Measurements from ENCODE around the gene SAC3D1.

Gene SAC3D1

GRCh38 chr11:65085446-65085845 is 44.4 kb downstream of the SAC3D1 start:
- no peak overlapping the region for H3K9ac ChIP-seq (ENCODE audit: low read length)

DNA sequence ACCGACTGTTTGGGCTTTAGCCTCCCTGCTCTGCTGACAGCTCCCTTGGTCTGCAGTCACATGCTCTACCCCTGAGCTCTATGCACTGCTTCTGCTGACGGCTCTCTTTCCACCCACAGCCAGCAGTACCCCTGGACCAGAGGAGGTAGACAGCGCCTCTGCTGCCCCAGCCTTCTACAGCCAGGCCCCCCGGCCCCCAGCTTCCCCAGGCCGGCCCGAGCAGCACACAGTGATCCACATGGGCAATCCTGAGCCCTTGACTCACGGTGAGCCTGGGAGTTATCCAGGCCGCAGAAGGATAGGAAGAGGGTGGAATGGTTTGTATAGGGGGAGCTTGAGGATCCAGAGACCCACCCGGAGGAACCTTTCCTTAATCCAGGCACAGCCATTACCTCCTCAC is 45.8 kb downstream of the SAC3D1 start:
- Histone ChIP-seq H3K4me1 (ENCODE audit: control insufficient read depth, insufficient read depth, low read length) (peaks cover 18% of the 10 kb centered on the region), H3K9ac (ENCODE audit: low read length) (no peak overlapping the region), H3K27me3 (ENCODE audit: control insufficient read depth, insufficient read depth, low read length) (no peaks in the 10 kb centered on the region), H3K36me3 (ENCODE audit: control insufficient read depth, insufficient read depth, low read length) (no peaks in the 10 kb centered on the region), H3K9me3 (ENCODE audit: control insufficient read depth, low read length) (no peaks in the 10 kb centered on the region), H3K4me3 (ENCODE audit: low read length) (no peak overlapping the region)

More at GRCh38 chr11:65085446-65085845, 44.4 kb downstream of the SAC3D1 start:
- Histone ChIP-seq H3K4me1 (ENCODE audit: control insufficient read depth, insufficient read depth, low read length) (peaks cover 18% of the 10 kb centered on the region), H3K4me3 (ENCODE audit: low read length) (no peak overlapping the region), H3K27me3 (ENCODE audit: control insufficient read depth, insufficient read depth, low read length) (no peaks in the 10 kb centered on the region), H3K9me3 (ENCODE audit: control insufficient read depth, low read length) (no peaks in the 10 kb centered on the region), H3K36me3 (ENCODE audit: control insufficient read depth, insufficient read depth, low read length) (no peaks in the 10 kb centered on the region)

- H3K4me1 ChIP-seq (ENCODE audit: control insufficient read depth, insufficient read depth, low read length) = peaks cover 18% of the 10 kb centered on the region
- H3K36me3 ChIP-seq (ENCODE audit: control insufficient read depth, insufficient read depth, low read length) = no peaks in the 10 kb centered on the region
- no peaks in the 10 kb centered on the region for H3K9me3 ChIP-seq (ENCODE audit: control insufficient read depth, low read length)
- H3K27me3 ChIP-seq (ENCODE audit: control insufficient read depth, insufficient read depth, low read length) = no peaks in the 10 kb centered on the region
- no peak overlapping the region for H3K4me3 ChIP-seq (ENCODE audit: low read length)
- no peak overlapping the region for H3K9ac ChIP-seq (ENCODE audit: low read length)
Observed at GRCh38 chr11:65087216-65087615, 46.2 kb downstream of the SAC3D1 start.

DNA sequence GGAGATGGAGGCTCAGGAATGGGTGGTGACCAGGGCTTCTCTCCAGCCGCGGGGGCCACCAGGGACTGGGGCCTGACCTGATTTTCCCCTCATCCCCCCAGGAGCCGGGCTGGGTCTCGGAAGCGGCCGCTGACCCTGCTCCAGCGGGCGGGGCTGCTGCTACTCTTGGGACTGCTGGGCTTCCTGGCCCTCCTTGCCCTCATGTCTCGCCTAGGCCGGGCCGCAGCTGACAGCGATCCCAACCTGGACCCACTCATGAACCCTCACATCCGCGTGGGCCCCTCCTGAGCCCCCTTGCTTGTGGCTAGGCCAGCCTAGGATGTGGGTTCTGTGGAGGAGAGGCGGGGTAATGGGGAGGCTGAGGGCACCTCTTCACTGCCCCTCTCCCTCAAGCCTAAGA is 46.8 kb downstream of the SAC3D1 start:
- H3K9ac ChIP-seq (ENCODE audit: low read length) = no peak overlapping the region
- H3K4me1 ChIP-seq (ENCODE audit: control insufficient read depth, insufficient read depth, low read length) = peaks cover 18% of the 10 kb centered on the region
- H3K36me3 ChIP-seq (ENCODE audit: control insufficient read depth, insufficient read depth, low read length) = no peaks in the 10 kb centered on the region
- no peaks in the 10 kb centered on the region for H3K27me3 ChIP-seq (ENCODE audit: control insufficient read depth, insufficient read depth, low read length)
- H3K4me3 ChIP-seq (ENCODE audit: low read length) = no peak overlapping the region
- no peaks in the 10 kb centered on the region for H3K9me3 ChIP-seq (ENCODE audit: control insufficient read depth, low read length)

GRCh38 chr11:65089621-65090020 is 48.6 kb downstream of the SAC3D1 start:
- Histone ChIP-seq H3K4me1 (ENCODE audit: control insufficient read depth, insufficient read depth, low read length) (peaks cover 8% of the 10 kb centered on the region), H3K36me3 (ENCODE audit: control insufficient read depth, insufficient read depth, low read length) (no peaks in the 10 kb centered on the region), H3K4me3 (ENCODE audit: low read length) (no peak overlapping the region), H3K27me3 (ENCODE audit: control insufficient read depth, insufficient read depth, low read length) (no peaks in the 10 kb centered on the region), H3K9ac (ENCODE audit: low read length) (no peak overlapping the region), H3K9me3 (ENCODE audit: control insufficient read depth, low read length) (no peaks in the 10 kb centered on the region)

- H3K9ac ChIP-seq (ENCODE audit: low read length) = no peak overlapping the region
- H3K9me3 ChIP-seq (ENCODE audit: control insufficient read depth, low read length) = no peaks in the 10 kb centered on the region
- H3K4me3 ChIP-seq (ENCODE audit: low read length) = no peak overlapping the region
- H3K36me3 ChIP-seq (ENCODE audit: control insufficient read depth, insufficient read depth, low read length) = no peaks in the 10 kb centered on the region
- H3K27me3 ChIP-seq (ENCODE audit: control insufficient read depth, insufficient read depth, low read length) = no peaks in the 10 kb centered on the region
- H3K4me1 ChIP-seq (ENCODE audit: control insufficient read depth, insufficient read depth, low read length) = peaks cover 2% of the 10 kb centered on the region
Observed at GRCh38 chr11:65090628-65091027, 49.6 kb downstream of the SAC3D1 start.
